GM12801 (cell line): Measurements from ENCODE around the gene ZNF275.

ENCODE experiments used
- TF ChIP-seq, protein P1 (sequence below): IDR thresholded peaks from one replicate; pipeline ENCODE4 v1.5.1; 2011; ENCODE audit warnings: control low read depth; ENCODE audit not compliant: insufficient read length; ENCODE audit errors: extremely low read depth

The ZNF275 gene

GRCh38 chrX:153317306-153317705 lies 16.6 kb upstream of the ZNF275 start:
- TF ChIP-seq, protein P1, sequence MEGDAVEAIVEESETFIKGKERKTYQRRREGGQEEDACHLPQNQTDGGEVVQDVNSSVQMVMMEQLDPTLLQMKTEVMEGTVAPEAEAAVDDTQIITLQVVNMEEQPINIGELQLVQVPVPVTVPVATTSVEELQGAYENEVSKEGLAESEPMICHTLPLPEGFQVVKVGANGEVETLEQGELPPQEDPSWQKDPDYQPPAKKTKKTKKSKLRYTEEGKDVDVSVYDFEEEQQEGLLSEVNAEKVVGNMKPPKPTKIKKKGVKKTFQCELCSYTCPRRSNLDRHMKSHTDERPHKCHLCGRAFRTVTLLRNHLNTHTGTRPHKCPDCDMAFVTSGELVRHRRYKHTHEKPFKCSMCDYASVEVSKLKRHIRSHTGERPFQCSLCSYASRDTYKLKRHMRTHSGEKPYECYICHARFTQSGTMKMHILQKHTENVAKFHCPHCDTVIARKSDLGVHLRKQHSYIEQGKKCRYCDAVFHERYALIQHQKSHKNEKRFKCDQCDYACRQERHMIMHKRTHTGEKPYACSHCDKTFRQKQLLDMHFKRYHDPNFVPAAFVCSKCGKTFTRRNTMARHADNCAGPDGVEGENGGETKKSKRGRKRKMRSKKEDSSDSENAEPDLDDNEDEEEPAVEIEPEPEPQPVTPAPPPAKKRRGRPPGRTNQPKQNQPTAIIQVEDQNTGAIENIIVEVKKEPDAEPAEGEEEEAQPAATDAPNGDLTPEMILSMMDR, result no peak

DNA sequence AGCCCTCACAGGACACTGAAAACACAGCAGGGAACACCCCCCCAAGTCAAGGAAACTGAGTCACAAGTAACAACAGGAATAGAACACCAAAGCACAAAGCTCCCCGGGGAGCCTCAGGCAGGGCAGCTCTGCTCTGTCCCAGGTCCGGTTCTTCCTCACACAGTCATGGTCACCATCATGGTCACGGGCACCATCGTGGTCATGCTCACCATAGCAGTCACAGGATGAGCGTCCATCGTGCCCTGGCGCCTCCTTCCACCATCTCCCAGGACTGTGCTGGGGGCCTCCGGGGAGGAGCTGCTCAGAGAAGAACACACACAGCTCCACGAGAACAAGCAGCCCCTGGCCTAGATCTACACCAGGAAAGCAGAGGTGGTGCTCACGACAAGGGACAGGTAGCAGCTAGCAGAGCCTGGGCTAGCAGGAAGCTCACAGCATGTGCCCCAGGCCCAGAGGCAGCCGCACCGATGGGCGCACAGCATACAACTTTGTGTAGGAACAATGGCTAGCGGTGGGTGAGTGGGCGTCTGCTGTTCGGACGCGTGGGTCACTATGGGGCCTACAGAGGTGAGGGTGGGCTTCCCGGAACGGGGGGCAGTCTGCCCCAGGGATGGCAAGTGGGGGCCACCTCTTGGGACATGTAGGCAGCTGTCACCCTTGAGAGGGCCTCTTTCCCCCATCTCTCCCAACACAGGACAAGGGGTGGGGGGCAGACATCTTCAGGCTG lies 15.8 kb upstream of the ZNF275 start:
- TF ChIP-seq, protein P1, result no peak

GRCh38 chrX:153318811-153319210 lies 15.1 kb upstream of the ZNF275 start:
- TF ChIP-seq, protein P1, result no peak

DNA sequence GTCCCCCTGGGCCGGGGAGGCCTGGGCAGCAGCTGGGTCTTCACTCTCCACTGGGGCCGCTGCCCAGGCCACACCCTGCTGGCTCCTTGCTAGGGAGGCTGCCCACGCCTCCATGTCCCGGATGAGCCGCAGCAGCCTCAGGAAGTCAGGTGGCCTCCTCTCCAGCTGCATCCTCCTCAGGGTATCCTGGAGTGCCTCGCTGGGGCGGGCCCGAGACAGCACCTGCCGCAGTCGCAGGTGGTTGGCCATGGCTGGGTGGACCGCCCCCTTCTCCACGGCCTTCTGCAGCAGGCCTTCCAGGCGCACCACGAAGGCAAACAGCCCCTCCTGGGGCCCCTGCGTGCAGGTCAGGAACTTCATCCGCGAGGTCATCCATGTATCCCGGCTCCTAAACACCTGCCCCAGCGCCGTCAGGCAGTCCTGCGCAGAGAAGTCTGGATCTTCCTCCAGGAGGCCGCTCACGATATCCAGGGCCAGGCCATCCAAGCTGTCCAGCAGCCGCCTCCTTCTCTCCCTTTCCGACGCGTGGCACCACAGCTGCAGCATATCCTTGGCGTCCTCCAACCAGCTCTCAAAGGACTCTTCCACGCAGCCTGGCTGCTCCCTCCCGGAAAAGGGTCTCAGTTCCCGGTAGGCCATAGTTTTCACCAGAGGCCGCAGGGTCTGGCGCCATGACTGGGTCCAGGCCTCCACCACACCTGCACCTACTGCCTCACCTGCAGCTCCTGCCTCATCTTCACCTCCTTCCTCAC lies 14.5 kb upstream of the ZNF275 start:
- TF ChIP-seq, protein P1, result no peak

- TF ChIP-seq, protein P1, result no peak
Measured at GRCh38 chrX:153320555-153321184, 13.3 kb upstream of the ZNF275 start.

DNA sequence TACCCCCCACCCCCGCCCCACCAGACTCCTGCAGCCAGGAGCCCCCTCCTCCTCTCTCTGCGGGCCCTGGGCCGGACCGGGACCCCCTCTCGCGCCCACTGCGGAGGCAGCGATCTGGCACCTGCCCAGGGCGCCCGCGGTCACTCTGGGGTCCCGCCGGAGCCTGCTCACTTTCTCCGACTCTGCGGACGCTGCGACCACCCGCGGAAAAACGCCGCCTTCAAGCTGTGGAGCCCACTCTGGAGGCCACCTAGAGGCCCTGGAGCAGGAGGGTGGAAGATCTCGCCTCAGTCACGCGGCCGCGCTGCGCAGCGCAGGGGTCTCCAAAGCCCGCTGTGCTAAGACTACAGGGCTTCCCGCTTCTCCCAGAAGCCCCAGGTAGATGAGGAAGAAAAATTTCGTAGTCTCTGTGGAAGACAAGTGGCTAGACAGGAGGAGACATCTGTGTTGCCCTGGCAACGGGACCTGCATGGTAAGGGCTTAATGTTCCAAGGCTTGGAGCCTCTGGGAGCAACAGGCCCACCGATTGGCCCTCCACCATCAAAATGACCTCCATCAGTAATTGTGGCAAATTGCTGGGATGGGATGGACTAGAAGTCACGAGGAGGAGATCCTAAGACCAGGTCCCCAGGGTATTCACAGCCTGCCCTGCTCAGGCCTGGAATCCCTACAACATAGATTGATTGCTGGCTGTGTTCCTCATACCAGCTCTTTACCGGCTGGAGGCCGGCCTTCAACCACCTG lies 12.4 kb upstream of the ZNF275 start, which contains the start of gene PNMA6F:
TSS of gene PNMA6F (minus strand) at position 387 of the 744 bp plus-strand sequence. CDS start 1,093 bp downstream, outside the sequence.
- TF ChIP-seq, protein P1, result no peak
